ENCODE results near the gene ADCY5.

The ADCY5 gene

GRCh38 chr3:123347691-123348264 is 101.1 kb downstream of the ADCY5 start:
- Histone ChIP-seq H3K4me1 (ENCODE audit: control insufficient read depth in 5 of 5, insufficient read depth in 5 of 5, low read length in 5 of 5) (peaks cover 2 to 38% (median 33%) of the 10 kb centered on the region in 5 donors), H3K27ac (ENCODE audit: low read depth, low read length) (no peak overlapping the region)

DNA sequence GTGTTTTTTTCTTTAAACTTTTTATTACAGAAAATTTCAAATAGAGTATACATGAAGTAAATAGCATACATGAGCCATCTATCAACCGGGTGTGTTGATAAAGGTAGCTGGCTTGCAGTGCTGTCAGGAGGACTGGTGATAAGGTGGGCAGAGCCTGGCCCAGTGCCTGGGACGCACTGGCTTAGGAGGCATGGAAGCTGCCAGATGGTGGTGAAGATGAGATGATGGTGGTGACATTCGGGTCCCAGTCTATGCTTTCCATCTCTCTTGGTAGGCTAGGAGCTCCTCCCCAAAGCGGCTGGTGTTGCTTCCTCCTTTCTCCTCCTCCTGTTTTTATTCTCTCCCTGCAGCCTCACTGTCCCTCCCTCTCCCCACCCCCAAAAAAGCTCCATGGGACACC is 101.7 kb downstream of the ADCY5 start:
- Histone ChIP-seq H3K9me3 (ENCODE audit: control insufficient read depth in 5 of 5, low read length in 5 of 5) (no peaks in the 10 kb centered on the region), H3K27ac (ENCODE audit: low read depth, low read length) (no peak overlapping the region), H3K4me3 (ENCODE audit: low read depth in 1 of 5, low read length in 5 of 5) (no peak overlapping the region), H3K36me3 (ENCODE audit: control insufficient read depth in 5 of 5, insufficient read depth in 5 of 5, low read length in 5 of 5) (peaks cover 0 to 20% (median 14%) of the 10 kb centered on the region in 5 donors), H3K4me1 (ENCODE audit: control insufficient read depth in 5 of 5, insufficient read depth in 5 of 5, low read length in 5 of 5) (peaks cover 2 to 33% (median 27%) of the 10 kb centered on the region in 5 donors), H3K9ac (ENCODE audit: low read length in 5 of 5) (no peak overlapping the region), H3K27me3 (ENCODE audit: control insufficient read depth in 5 of 5, insufficient read depth in 4 of 5, low read length in 5 of 5) (peaks cover 0 to 11% (median 3%) of the 10 kb centered on the region in 5 donors)

More at GRCh38 chr3:123347691-123348264, 101.1 kb downstream of the ADCY5 start:
- H3K36me3 ChIP-seq (ENCODE audit: control insufficient read depth in 5 of 5, insufficient read depth in 5 of 5, low read length in 5 of 5), result peaks cover 0 to 20% (median 14%) of the 10 kb centered on the region in 5 donors
- H3K9ac ChIP-seq (ENCODE audit: low read length in 5 of 5), result no peak overlapping the region
- H3K4me3 ChIP-seq (ENCODE audit: low read depth in 1 of 5, low read length in 5 of 5), result no peak overlapping the region
- no peaks in the 10 kb centered on the region for H3K9me3 ChIP-seq (ENCODE audit: control insufficient read depth in 5 of 5, low read length in 5 of 5)
- H3K27me3 ChIP-seq (ENCODE audit: control insufficient read depth in 5 of 5, insufficient read depth in 4 of 5, low read length in 5 of 5), result peaks cover 0 to 11% (median 3%) of the 10 kb centered on the region in 5 donors

- Histone ChIP-seq H3K27ac (ENCODE audit: low read depth, low read length) (no peak overlapping the region), H3K36me3 (ENCODE audit: control insufficient read depth in 5 of 5, insufficient read depth in 5 of 5, low read length in 5 of 5) (peaks cover 0 to 20% (median 14%) of the 10 kb centered on the region in 5 donors), H3K27me3 (ENCODE audit: control insufficient read depth in 5 of 5, insufficient read depth in 4 of 5, low read length in 5 of 5) (peaks cover 0 to 11% (median 3%) of the 10 kb centered on the region in 5 donors), H3K9me3 (ENCODE audit: control insufficient read depth in 5 of 5, low read length in 5 of 5) (no peaks in the 10 kb centered on the region), H3K9ac (ENCODE audit: low read length in 5 of 5) (no peak overlapping the region), H3K4me3 (ENCODE audit: low read depth in 1 of 5, low read length in 5 of 5) (no peak overlapping the region), H3K4me1 (ENCODE audit: control insufficient read depth in 5 of 5, insufficient read depth in 5 of 5, low read length in 5 of 5) (peaks cover 2 to 23% (median 21%) of the 10 kb centered on the region in 5 donors)
Observed at GRCh38 chr3:123346021-123346420, 102.9 kb downstream of the ADCY5 start.

- H3K27ac ChIP-seq (ENCODE audit: low read depth, low read length), result peak overlapping the region; percentile 47
- no peak overlapping the region for H3K4me3 ChIP-seq (ENCODE audit: low read depth in 1 of 5, low read length in 5 of 5)
- no peaks in the 10 kb centered on the region for H3K9me3 ChIP-seq (ENCODE audit: control insufficient read depth in 5 of 5, low read length in 5 of 5)
- peaks cover 2 to 20% (median 15%) of the 10 kb centered on the region in 5 donors for H3K4me1 ChIP-seq (ENCODE audit: control insufficient read depth in 5 of 5, insufficient read depth in 5 of 5, low read length in 5 of 5)
- H3K27me3 ChIP-seq (ENCODE audit: control insufficient read depth in 5 of 5, insufficient read depth in 4 of 5, low read length in 5 of 5), result peaks cover 0 to 7% (median 3%) of the 10 kb centered on the region in 5 donors
- H3K9ac ChIP-seq (ENCODE audit: low read length in 5 of 5), result no peak overlapping the region
- H3K36me3 ChIP-seq (ENCODE audit: control insufficient read depth in 5 of 5, insufficient read depth in 5 of 5, low read length in 5 of 5), result peaks cover 0 to 20% (median 14%) of the 10 kb centered on the region in 5 donors
Observed at GRCh38 chr3:123344907-123345594, 103.8 kb downstream of the ADCY5 start.

- no peak overlapping the region for H3K9ac ChIP-seq (ENCODE audit: low read length in 5 of 5)
- H3K36me3 ChIP-seq (ENCODE audit: control insufficient read depth in 5 of 5, insufficient read depth in 5 of 5, low read length in 5 of 5), result peaks cover 0 to 20% (median 14%) of the 10 kb centered on the region in 5 donors
- peaks cover 2 to 20% (median 15%) of the 10 kb centered on the region in 5 donors for H3K4me1 ChIP-seq (ENCODE audit: control insufficient read depth in 5 of 5, insufficient read depth in 5 of 5, low read length in 5 of 5)
- H3K27ac ChIP-seq (ENCODE audit: low read depth, low read length), result peak overlapping the region; percentile 47
- no peak overlapping the region for H3K4me3 ChIP-seq (ENCODE audit: low read depth in 1 of 5, low read length in 5 of 5)
- no peaks in the 10 kb centered on the region for H3K9me3 ChIP-seq (ENCODE audit: control insufficient read depth in 5 of 5, low read length in 5 of 5)
- peaks cover 0 to 4% (median 0%) of the 10 kb centered on the region in 5 donors for H3K27me3 ChIP-seq (ENCODE audit: control insufficient read depth in 5 of 5, insufficient read depth in 4 of 5, low read length in 5 of 5)
Observed at GRCh38 chr3:123344175-123344906, 104.5 kb downstream of the ADCY5 start.

- no peak overlapping the region for H3K4me3 ChIP-seq (ENCODE audit: low read depth in 1 of 5, low read length in 5 of 5)
- no peaks in the 10 kb centered on the region for H3K27me3 ChIP-seq (ENCODE audit: control insufficient read depth in 5 of 5, insufficient read depth in 4 of 5, low read length in 5 of 5)
- no peak overlapping the region for H3K27ac ChIP-seq (ENCODE audit: low read depth, low read length)
- H3K9me3 ChIP-seq (ENCODE audit: control insufficient read depth in 5 of 5, low read length in 5 of 5), result no peaks in the 10 kb centered on the region
- H3K9ac ChIP-seq (ENCODE audit: low read length in 5 of 5), result no peak overlapping the region
- peaks cover 0 to 20% (median 14%) of the 10 kb centered on the region in 5 donors for H3K36me3 ChIP-seq (ENCODE audit: control insufficient read depth in 5 of 5, insufficient read depth in 5 of 5, low read length in 5 of 5)
- H3K4me1 ChIP-seq (ENCODE audit: control insufficient read depth in 5 of 5, insufficient read depth in 5 of 5, low read length in 5 of 5), result peaks cover 0 to 21% (median 15%) of the 10 kb centered on the region in 5 donors
Observed at GRCh38 chr3:123343296-123344174, 105.4 kb downstream of the ADCY5 start.

DNA sequence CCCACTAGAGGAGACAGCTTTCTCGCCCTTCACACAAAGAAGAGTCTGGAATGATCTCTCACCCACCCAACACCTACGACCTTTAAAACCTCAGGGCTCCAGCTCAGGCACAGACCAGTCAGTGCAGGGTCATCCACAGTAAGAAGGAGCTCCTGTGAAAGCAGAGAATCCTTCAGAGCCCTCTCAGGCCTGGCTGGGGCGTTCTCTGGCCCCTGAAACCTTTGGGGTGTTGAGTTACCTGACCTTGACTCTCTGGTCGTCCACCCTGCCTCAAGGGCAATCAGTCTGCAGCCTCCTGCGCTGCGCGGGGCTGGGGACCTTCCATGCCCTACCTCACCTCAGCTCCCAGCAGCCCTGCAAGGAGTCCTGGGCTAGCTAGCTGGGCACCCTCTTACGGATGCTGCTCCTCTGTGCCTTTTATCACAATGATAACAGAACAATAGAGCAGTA is 106.2 kb downstream of the ADCY5 start:
- Histone ChIP-seq H3K4me3 (ENCODE audit: low read depth in 1 of 5, low read length in 5 of 5) (no peak overlapping the region), H3K27me3 (ENCODE audit: control insufficient read depth in 5 of 5, insufficient read depth in 4 of 5, low read length in 5 of 5) (no peaks in the 10 kb centered on the region), H3K4me1 (ENCODE audit: control insufficient read depth in 5 of 5, insufficient read depth in 5 of 5, low read length in 5 of 5) (peaks cover 0 to 24% (median 15%) of the 10 kb centered on the region in 5 donors), H3K9me3 (ENCODE audit: control insufficient read depth in 5 of 5, low read length in 5 of 5) (peaks cover 0 to 2% (median 0%) of the 10 kb centered on the region in 5 donors), H3K9ac (ENCODE audit: low read length in 5 of 5) (no peak overlapping the region), H3K36me3 (ENCODE audit: control insufficient read depth in 5 of 5, insufficient read depth in 5 of 5, low read length in 5 of 5) (peaks cover 0 to 13% (median 11%) of the 10 kb centered on the region in 5 donors), H3K27ac (ENCODE audit: low read depth, low read length) (no peak overlapping the region)

DNA sequence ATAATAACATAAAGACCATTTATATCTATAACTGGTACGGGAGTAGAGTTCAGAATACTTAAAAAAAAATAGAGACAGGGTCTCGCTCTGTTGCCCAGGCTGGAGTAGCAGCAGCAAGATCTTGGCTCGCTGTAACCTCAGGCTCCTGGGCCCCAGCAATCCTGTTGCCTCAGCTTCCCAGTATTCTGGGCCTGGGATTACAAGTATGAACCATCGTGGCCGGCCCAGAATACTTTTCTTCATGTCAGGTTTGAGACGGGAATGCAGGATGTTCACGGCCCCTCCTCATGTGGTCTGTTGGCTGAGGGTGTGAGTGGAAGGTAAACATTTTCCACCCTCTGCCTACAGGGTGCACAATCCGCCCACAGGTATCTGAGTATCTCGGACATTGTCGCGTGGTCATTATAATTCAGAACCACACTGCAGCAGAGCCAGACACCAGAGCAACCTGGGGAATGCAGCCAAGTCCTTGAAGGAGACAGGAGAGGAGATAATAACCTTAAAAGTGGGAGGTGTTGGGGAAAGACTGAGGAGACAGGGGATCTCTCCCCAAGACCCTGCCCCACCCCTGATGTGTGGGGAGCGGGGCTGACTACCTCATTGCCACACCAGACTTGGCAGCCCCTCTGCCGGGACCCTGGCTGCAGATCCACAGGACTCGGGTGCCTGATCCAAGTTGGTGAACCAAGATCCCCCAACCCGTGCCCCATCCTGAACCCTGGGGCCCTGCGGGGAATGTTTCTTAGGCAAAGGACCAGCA is 106.8 kb downstream of the ADCY5 start:
- H3K9ac ChIP-seq (ENCODE audit: low read length in 5 of 5), result no peak overlapping the region
- H3K4me1 ChIP-seq (ENCODE audit: control insufficient read depth in 5 of 5, insufficient read depth in 5 of 5, low read length in 5 of 5), result peaks cover 0 to 24% (median 15%) of the 10 kb centered on the region in 5 donors
- H3K9me3 ChIP-seq (ENCODE audit: control insufficient read depth in 5 of 5, low read length in 5 of 5), result peaks cover 0 to 7% (median 0%) of the 10 kb centered on the region in 5 donors
- no peak overlapping the region for H3K4me3 ChIP-seq (ENCODE audit: low read depth in 1 of 5, low read length in 5 of 5)
- H3K27me3 ChIP-seq (ENCODE audit: control insufficient read depth in 5 of 5, insufficient read depth in 4 of 5, low read length in 5 of 5), result no peaks in the 10 kb centered on the region
- no peak overlapping the region for H3K27ac ChIP-seq (ENCODE audit: low read depth, low read length)
- H3K36me3 ChIP-seq (ENCODE audit: control insufficient read depth in 5 of 5, insufficient read depth in 5 of 5, low read length in 5 of 5), result peaks cover 0 to 11% (median 9%) of the 10 kb centered on the region in 5 donors

DNA sequence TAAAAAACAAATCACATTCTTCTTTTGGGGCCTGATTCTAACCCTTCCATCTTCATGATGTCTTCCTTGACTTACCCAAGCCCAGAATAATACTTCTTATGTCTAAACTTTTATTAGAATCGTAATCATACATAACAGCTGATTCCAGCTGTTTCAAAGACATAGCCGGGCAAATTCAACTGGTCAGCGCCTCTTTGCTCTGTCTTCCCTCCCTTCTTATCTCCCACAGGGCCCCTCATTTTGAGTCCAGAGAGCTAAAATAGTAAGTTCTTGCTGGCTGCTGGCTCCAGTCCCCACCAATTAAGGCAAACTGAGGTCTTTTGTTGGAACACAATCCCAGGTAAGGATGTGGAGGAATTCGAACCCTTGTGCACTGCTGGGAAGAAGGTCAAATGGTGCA is 108.6 kb downstream of the ADCY5 start:
- peaks cover 0 to 25% (median 21%) of the 10 kb centered on the region in 5 donors for H3K4me1 ChIP-seq (ENCODE audit: control insufficient read depth in 5 of 5, insufficient read depth in 5 of 5, low read length in 5 of 5)

More for the DNA sequence above, 108.6 kb downstream of the ADCY5 start:
- Histone ChIP-seq H3K27me3 (ENCODE audit: control insufficient read depth in 5 of 5, insufficient read depth in 4 of 5, low read length in 5 of 5) (no peaks in the 10 kb centered on the region), H3K4me3 (ENCODE audit: low read depth in 1 of 5, low read length in 5 of 5) (no peak overlapping the region), H3K9ac (ENCODE audit: low read length in 5 of 5) (no peak overlapping the region), H3K27ac (ENCODE audit: low read depth, low read length) (no peak overlapping the region), H3K9me3 (ENCODE audit: control insufficient read depth in 5 of 5, low read length in 5 of 5) (peaks cover 0 to 7% (median 0%) of the 10 kb centered on the region in 5 donors), H3K36me3 (ENCODE audit: control insufficient read depth in 5 of 5, insufficient read depth in 5 of 5, low read length in 5 of 5) (peaks cover 0 to 6% (median 5%) of the 10 kb centered on the region in 5 donors)

All from subcutaneous abdominal adipose tissue (tissue), 5 donors.